ENCODE results near the gene BAZ2A. TPM values are rescaled to one million over a fixed set of nuclear protein-coding genes. Genes with fewer than 3 reads are reported as not detected.

BAZ2A gene
- total RNA-seq, 1 experiment from 2014 or later, result 48.7 TPM

- peaks cover 15% of the 10 kb centered on the region for H3K4me1 ChIP-seq (ENCODE audit: low read length)
- H3K27me3 ChIP-seq (ENCODE audit: low read length), result no peaks in the 10 kb centered on the region
- peaks cover 8% of the 10 kb centered on the region for H4K20me1 ChIP-seq (ENCODE audit: insufficient read depth, low read depth, low read length)
Observed at GRCh38 chr12:56622535-56622934, 7.6 kb downstream of the BAZ2A start.

GRCh38 chr12:56616925-56617324 lies 13.2 kb downstream of the BAZ2A start:
- Histone ChIP-seq H3K9me3 (ENCODE audit: low read length) (no peaks in the 10 kb centered on the region), H3K9ac (ENCODE audit: low read length) (no peak overlapping the region), H3K36me3 (ENCODE audit: insufficient read depth, low read length) (peaks cover 44% of the 10 kb centered on the region), H3K4me2 (ENCODE audit: low read depth, low read length, poor library complexity, severe bottlenecking) (no peak overlapping the region), H3K27me3 (ENCODE audit: low read length) (no peaks in the 10 kb centered on the region), H3K4me1 (ENCODE audit: low read length) (no peaks in the 10 kb centered on the region; the same call in 1 of the 2 replicates), H3K79me2 (ENCODE audit: low read length) (peaks cover 55% of the 10 kb centered on the region), H3K27ac (ENCODE audit: low read length) (no peak overlapping the region), H4K20me1 (ENCODE audit: insufficient read depth, low read depth, low read length) (peaks cover 5% of the 10 kb centered on the region; the same call in 1 of the 2 replicates), H3K4me3 (ENCODE audit: low read length) (no peak overlapping the region), H3K9me2 (replicated peaks; ENCODE audit: insufficient read depth, low read length) (no peaks in the 10 kb centered on the region), H2AFZ (ENCODE audit: low read length) (no peak overlapping the region)
- no peak for DNase-seq

More at GRCh38 chr12:56622535-56622934, 7.6 kb downstream of the BAZ2A start:
- peaks cover 99% of the 10 kb centered on the region for H3K79me2 ChIP-seq (ENCODE audit: low read length)
- no peaks in the 10 kb centered on the region for H3K9me2 ChIP-seq (replicated peaks; ENCODE audit: insufficient read depth, low read length)
- H3K27ac ChIP-seq (ENCODE audit: low read length), result no peak overlapping the region
- no peak for DNase-seq
- H3K4me2 ChIP-seq (ENCODE audit: low read depth, low read length, poor library complexity, severe bottlenecking), result no peak overlapping the region
- H3K9ac ChIP-seq (ENCODE audit: low read length), result no peak overlapping the region
- H3K9me3 ChIP-seq (ENCODE audit: low read length), result no peaks in the 10 kb centered on the region
- H2AFZ ChIP-seq (ENCODE audit: low read length), result no peak overlapping the region
- H3K36me3 ChIP-seq (ENCODE audit: insufficient read depth, low read length), result peaks cover 17% of the 10 kb centered on the region
- no peak overlapping the region for H3K4me3 ChIP-seq (ENCODE audit: low read length)

- Histone ChIP-seq H3K9me2 (replicated peaks; ENCODE audit: insufficient read depth, low read length) (no peaks in the 10 kb centered on the region), H3K9me3 (ENCODE audit: low read length) (no peaks in the 10 kb centered on the region), H2AFZ (ENCODE audit: low read length) (no peak overlapping the region), H3K9ac (ENCODE audit: low read length) (no peak overlapping the region), H3K36me3 (ENCODE audit: insufficient read depth, low read length) (peaks cover 50% of the 10 kb centered on the region), H3K4me1 (ENCODE audit: low read length) (no peaks in the 10 kb centered on the region; the same call in 1 of the 2 replicates), H3K27ac (ENCODE audit: low read length) (no peak overlapping the region), H3K27me3 (ENCODE audit: low read length) (no peaks in the 10 kb centered on the region), H4K20me1 (ENCODE audit: insufficient read depth, low read depth, low read length) (peaks cover 5% of the 10 kb centered on the region; the same call in 1 of the 2 replicates), H3K4me2 (ENCODE audit: low read depth, low read length, poor library complexity, severe bottlenecking) (no peak overlapping the region), H3K79me2 (ENCODE audit: low read length) (peaks cover 48% of the 10 kb centered on the region), H3K4me3 (ENCODE audit: low read length) (no peak overlapping the region)
- DNase-seq, result no peak
Observed at GRCh38 chr12:56616244-56616643, 13.9 kb downstream of the BAZ2A start.

GRCh38 chr12:56614627-56615026 lies 15.5 kb downstream of the BAZ2A start:
- Histone ChIP-seq H3K27me3 (ENCODE audit: low read length) (no peaks in the 10 kb centered on the region), H3K4me1 (ENCODE audit: low read length) (no peaks in the 10 kb centered on the region; the same call in 1 of the 2 replicates), H3K79me2 (ENCODE audit: low read length) (peaks cover 32% of the 10 kb centered on the region), H3K9me2 (replicated peaks; ENCODE audit: insufficient read depth, low read length) (no peaks in the 10 kb centered on the region), H3K4me2 (ENCODE audit: low read depth, low read length, poor library complexity, severe bottlenecking) (no peak overlapping the region), H3K9ac (ENCODE audit: low read length) (no peak overlapping the region), H3K9me3 (ENCODE audit: low read length) (no peaks in the 10 kb centered on the region), H3K4me3 (ENCODE audit: low read length) (no peak overlapping the region), H2AFZ (ENCODE audit: low read length) (no peak overlapping the region), H3K36me3 (ENCODE audit: insufficient read depth, low read length) (peaks cover 50% of the 10 kb centered on the region), H3K27ac (ENCODE audit: low read length) (no peak overlapping the region), H4K20me1 (ENCODE audit: insufficient read depth, low read depth, low read length) (peaks cover 5% of the 10 kb centered on the region; the same call in 1 of the 2 replicates)
- DNase-seq, result no peak

GRCh38 chr12:56604355-56604754 lies 25.8 kb downstream of the BAZ2A start:
- Histone ChIP-seq H3K27ac (ENCODE audit: low read length) (no peak overlapping the region), H3K9me3 (ENCODE audit: low read length) (no peaks in the 10 kb centered on the region), H3K9ac (ENCODE audit: low read length) (no peak overlapping the region), H3K27me3 (ENCODE audit: low read length) (no peaks in the 10 kb centered on the region), H3K36me3 (ENCODE audit: insufficient read depth, low read length) (peaks cover 53% of the 10 kb centered on the region), H3K9me2 (replicated peaks; ENCODE audit: insufficient read depth, low read length) (no peaks in the 10 kb centered on the region), H3K4me2 (ENCODE audit: low read depth, low read length, poor library complexity, severe bottlenecking) (no peak overlapping the region), H4K20me1 (ENCODE audit: insufficient read depth, low read depth, low read length) (no peaks in the 10 kb centered on the region), H3K4me1 (ENCODE audit: low read length) (no peaks in the 10 kb centered on the region), H3K4me3 (ENCODE audit: low read length) (no peak overlapping the region), H2AFZ (ENCODE audit: low read length) (no peak overlapping the region), H3K79me2 (ENCODE audit: low read length) (no peaks in the 10 kb centered on the region)
- DNase-seq, result no peak

- DNase-seq, result no peak
- Histone ChIP-seq H3K9me3 (ENCODE audit: low read length) (no peaks in the 10 kb centered on the region), H3K27me3 (ENCODE audit: low read length) (no peaks in the 10 kb centered on the region), H4K20me1 (ENCODE audit: insufficient read depth, low read depth, low read length) (no peaks in the 10 kb centered on the region), H3K79me2 (ENCODE audit: low read length) (no peaks in the 10 kb centered on the region), H3K9me2 (replicated peaks; ENCODE audit: insufficient read depth, low read length) (no peaks in the 10 kb centered on the region), H3K9ac (ENCODE audit: low read length) (no peak overlapping the region), H2AFZ (ENCODE audit: low read length) (no peak overlapping the region), H3K4me3 (ENCODE audit: low read length) (no peak overlapping the region), H3K36me3 (ENCODE audit: insufficient read depth, low read length) (peaks cover 60% of the 10 kb centered on the region), H3K4me2 (ENCODE audit: low read depth, low read length, poor library complexity, severe bottlenecking) (no peak overlapping the region), H3K4me1 (ENCODE audit: low read length) (peaks cover 8% of the 10 kb centered on the region), H3K27ac (ENCODE audit: low read length) (no peak overlapping the region)
Observed at GRCh38 chr12:56602239-56602638, 27.9 kb downstream of the BAZ2A start.

GRCh38 chr12:56601503-56601902 lies 28.6 kb downstream of the BAZ2A start:
- no peaks in the 10 kb centered on the region for H4K20me1 ChIP-seq (ENCODE audit: insufficient read depth, low read depth, low read length)
- peak; percentile 69 for DNase-seq

GRCh38 chr12:56600753-56601152 lies 29.4 kb downstream of the BAZ2A start:
- Histone ChIP-seq H3K9me2 (replicated peaks; ENCODE audit: insufficient read depth, low read length) (no peaks in the 10 kb centered on the region), H4K20me1 (ENCODE audit: insufficient read depth, low read depth, low read length) (no peaks in the 10 kb centered on the region), H3K36me3 (ENCODE audit: insufficient read depth, low read length) (peaks cover 50% of the 10 kb centered on the region)

More at GRCh38 chr12:56601503-56601902, 28.6 kb downstream of the BAZ2A start:
- H3K4me2 ChIP-seq (ENCODE audit: low read depth, low read length, poor library complexity, severe bottlenecking), result no peak overlapping the region
- no peak overlapping the region for H2AFZ ChIP-seq (ENCODE audit: low read length)
- peaks cover 15% of the 10 kb centered on the region for H3K4me1 ChIP-seq (ENCODE audit: low read length)
- H3K36me3 ChIP-seq (ENCODE audit: insufficient read depth, low read length), result peaks cover 57% of the 10 kb centered on the region
- no peak overlapping the region for H3K4me3 ChIP-seq (ENCODE audit: low read length)
- H3K9me2 ChIP-seq (replicated peaks; ENCODE audit: insufficient read depth, low read length), result no peaks in the 10 kb centered on the region
- H3K27ac ChIP-seq (ENCODE audit: low read length), result no peak overlapping the region
- no peaks in the 10 kb centered on the region for H3K79me2 ChIP-seq (ENCODE audit: low read length)
- H3K9me3 ChIP-seq (ENCODE audit: low read length), result no peaks in the 10 kb centered on the region
- H3K27me3 ChIP-seq (ENCODE audit: low read length), result no peaks in the 10 kb centered on the region
- no peak overlapping the region for H3K9ac ChIP-seq (ENCODE audit: low read length)

More at GRCh38 chr12:56600753-56601152, 29.4 kb downstream of the BAZ2A start:
- H3K4me2 ChIP-seq (ENCODE audit: low read depth, low read length, poor library complexity, severe bottlenecking), result no peak overlapping the region
- no peak for DNase-seq
- H2AFZ ChIP-seq (ENCODE audit: low read length), result no peak overlapping the region
- no peaks in the 10 kb centered on the region for H3K9me3 ChIP-seq (ENCODE audit: low read length)
- no peak overlapping the region for H3K27ac ChIP-seq (ENCODE audit: low read length)
- H3K4me1 ChIP-seq (ENCODE audit: low read length), result peaks cover 23% of the 10 kb centered on the region
- H3K79me2 ChIP-seq (ENCODE audit: low read length), result no peaks in the 10 kb centered on the region
- H3K4me3 ChIP-seq (ENCODE audit: low read length), result no peak overlapping the region
- no peak overlapping the region for H3K9ac ChIP-seq (ENCODE audit: low read length)
- no peaks in the 10 kb centered on the region for H3K27me3 ChIP-seq (ENCODE audit: low read length)
